Effector memory CD4-positive, alpha-beta T cell (primary cell): ENCODE measurements around the gene MMS19.

Experiments used
- DNase-seq, 3 donors: peaks; one replicate each; pipeline ENCODE4 v3.0.0-alpha.2; 2020
- H3K27ac ChIP-seq: 2 replicates; pipeline ENCODE4 v1.7.0; 2013; ENCODE audit warnings: mild to moderate bottlenecking, low read length, moderate library complexity; ENCODE audit not compliant: insufficient read depth, poor library complexity, severe bottlenecking
- H3K27me3 ChIP-seq: replicated peaks from 2 replicates; pipeline ENCODE4 v1.7.0; 2013; ENCODE audit warnings: mild to moderate bottlenecking, low read length; ENCODE audit not compliant: insufficient read depth, control insufficient read depth, poor library complexity, severe bottlenecking
- H3K36me3 ChIP-seq: 2 replicates; pipeline ENCODE4 v1.7.0; 2013; ENCODE audit warnings: mild to moderate bottlenecking, low read length, moderate library complexity; ENCODE audit not compliant: control insufficient read depth, insufficient read depth
- H3K4me1 ChIP-seq: 2 replicates; pipeline ENCODE4 v1.7.0; 2013; ENCODE audit warnings: low read length, mild to moderate bottlenecking; ENCODE audit not compliant: control insufficient read depth, insufficient read depth, poor library complexity, severe bottlenecking
- H3K4me3 ChIP-seq: 2 replicates; pipeline ENCODE4 v1.7.0; 2013; ENCODE audit warnings: low read length, low read depth, mild to moderate bottlenecking; ENCODE audit not compliant: insufficient read depth, poor library complexity, severe bottlenecking
- H3K9me3 ChIP-seq: 2 replicates; pipeline ENCODE4 v1.7.0; 2013; ENCODE audit warnings: mild to moderate bottlenecking, low read length, moderate library complexity; ENCODE audit not compliant: control insufficient read depth

The MMS19 gene

DNA sequence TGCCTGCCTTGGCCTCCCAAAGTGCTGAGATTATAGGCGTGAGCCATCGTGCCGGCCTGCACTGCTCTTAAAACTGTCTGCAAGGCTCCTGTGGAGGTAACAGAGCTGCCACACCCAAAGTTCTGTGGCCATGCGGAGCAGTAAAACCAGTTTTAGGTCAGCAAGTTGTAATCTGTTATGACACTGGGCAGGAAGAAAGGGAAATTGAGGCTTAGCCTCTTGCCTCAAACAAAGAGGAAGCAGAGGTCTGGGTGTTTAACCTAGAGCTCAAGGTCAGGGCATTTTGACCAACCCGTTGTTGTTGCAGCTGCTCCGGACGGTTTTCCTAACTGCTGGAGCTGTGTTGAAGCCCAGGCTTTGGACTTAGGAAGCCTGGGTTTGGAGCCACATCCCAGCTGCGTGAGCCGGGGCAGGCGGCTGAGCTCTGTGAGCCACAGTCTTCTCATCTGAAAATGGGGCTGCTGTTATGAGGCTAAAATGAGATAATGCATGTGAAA lies 89.7 kb downstream of the MMS19 start:
- Histone ChIP-seq H3K4me1 (peaks cover 5% of the 10 kb centered on the region), H3K36me3 (no peaks in the 10 kb centered on the region), H3K9me3 (no peaks in the 10 kb centered on the region), H3K27me3 (no peaks in the 10 kb centered on the region), H3K4me3 (no peak overlapping the region), H3K27ac (no peak overlapping the region)
- DNase-seq = no peak
